ENCODE data around the gene TMEM108.

- no peak for TF ChIP-seq POLR2A (IDR thresholded peaks at IDR 0.05)
- no peak for TF ChIP-seq CTCF (IDR thresholded peaks at IDR 0.05)
Observed at GRCh38 chr3:133366921-133367320, 328.7 kb downstream of the TMEM108 start.

All from thyroid gland (tissue), 4 donors.